Effector memory CD8-positive, alpha-beta T cell (primary cell): ENCODE data around the gene DNER.
"Not testable (repeated sequence)": the region's sequence is repeated elsewhere in the genome, so short reads cannot be mapped to it uniquely, and the experiment has no call there.

Experiments
- ATAC-seq: fragments of 150-1000 bp; cut with Tn5 transposase; replicated peaks from 2 replicates; pipeline ENCODE4 v1.10.0; 2021; ENCODE audit warnings: mild to moderate bottlenecking, moderate library complexity
- DNase-seq, 3 experiments: peaks; one replicate each; pipeline ENCODE4 v3.0.0; 2021
- H3K27ac Mint-ChIP-seq, 2 donors: one replicate each; pipeline ENCODE4 v1.8.0; 2022; ENCODE audit warnings: mild to moderate bottlenecking in 2 of 2, mixed read lengths in 2 of 2, moderate library complexity in 2 of 2
- H3K27me3 Mint-ChIP-seq, 2 donors: one replicate each; pipeline ENCODE4 v1.8.0; 2022; ENCODE audit warnings: mixed read lengths in 2 of 2
- H3K36me3 Mint-ChIP-seq: one replicate; pipeline ENCODE4 v1.8.0; 2022; ENCODE audit warnings: mild to moderate bottlenecking, moderate library complexity, mixed read lengths; ENCODE audit not compliant: insufficient read depth
- H3K4me1 Mint-ChIP-seq, 2 donors: one replicate each; pipeline ENCODE4 v1.8.0; 2022; ENCODE audit warnings: low read depth in 2 of 2, mixed read lengths in 2 of 2
- H3K4me3 Mint-ChIP-seq, 2 donors: one replicate each; pipeline ENCODE4 v1.8.0; 2022; ENCODE audit warnings: mild to moderate bottlenecking in 2 of 2, mixed read lengths in 2 of 2, moderate library complexity in 2 of 2
- H3K9me3 Mint-ChIP-seq, 2 donors: one replicate each; pipeline ENCODE4 v1.8.0; 2022; ENCODE audit warnings: mixed read lengths in 2 of 2
- total RNA-seq, 9 experiments: gene quantifications; one replicate each; lab custom pipeline; 2026; lab: John Stamatoyannopoulos, UW

DNER gene
- 0 to 0.12 (median 0) reads per million in 9 experiments for total RNA-seq

DNA sequence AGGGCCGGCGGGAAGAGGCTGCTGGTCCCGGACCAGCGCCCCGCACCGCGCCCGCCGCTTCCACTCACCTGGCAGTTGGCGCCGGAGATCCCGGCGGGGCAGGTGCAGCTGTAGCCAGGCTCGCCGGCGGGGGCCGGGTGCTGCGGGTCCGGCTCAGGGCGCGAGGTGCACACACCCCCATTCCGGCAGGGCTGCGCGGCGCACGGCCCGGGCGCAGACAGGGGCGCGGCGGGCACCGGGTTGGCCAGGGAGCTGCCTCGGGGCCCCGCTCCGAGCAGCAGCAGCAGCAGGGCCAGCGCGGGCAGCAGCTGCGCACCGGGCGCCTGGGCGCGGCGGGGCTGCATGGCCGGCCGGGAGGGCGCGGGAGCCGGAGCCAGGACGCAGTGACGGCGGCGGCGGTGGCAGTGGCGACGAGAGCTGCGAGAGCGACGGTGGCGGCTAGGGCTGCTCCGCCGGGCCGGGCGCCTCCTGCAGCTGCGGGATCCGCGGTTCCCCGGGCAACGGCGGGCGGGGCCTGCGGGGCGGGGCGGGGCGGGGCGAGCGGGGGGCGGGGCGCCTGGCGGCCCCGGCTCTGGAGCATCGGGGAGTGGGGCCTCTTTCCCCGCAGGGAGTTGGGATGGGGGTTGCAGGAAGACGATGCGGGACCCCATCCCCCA lies at the start of gene DNER:
DNER (minus strand) TSS at position 476 of the 656 bp plus-strand sequence; CDS start at position 344, 132 bp downstream.
- peaks cover 4 to 11% of the 10 kb centered on the region in 2 donors for H3K4me1 Mint-ChIP-seq
- DNase-seq (peak in 1 of 3 experiments; percentile 25), ATAC-seq (peak; percentile 74)
- no peak within 1 kb of the TSS for H3K27ac Mint-ChIP-seq
- H3K9me3 Mint-ChIP-seq = no peaks in the 10 kb centered on the region
- no peaks in the 10 kb centered on the region for H3K36me3 Mint-ChIP-seq
- peak within 1 kb of the TSS; percentile 37 to 60 for H3K4me3 Mint-ChIP-seq
- H3K27me3 Mint-ChIP-seq = peaks cover 72 to 79% of the 10 kb centered on the region in 2 donors

DNA sequence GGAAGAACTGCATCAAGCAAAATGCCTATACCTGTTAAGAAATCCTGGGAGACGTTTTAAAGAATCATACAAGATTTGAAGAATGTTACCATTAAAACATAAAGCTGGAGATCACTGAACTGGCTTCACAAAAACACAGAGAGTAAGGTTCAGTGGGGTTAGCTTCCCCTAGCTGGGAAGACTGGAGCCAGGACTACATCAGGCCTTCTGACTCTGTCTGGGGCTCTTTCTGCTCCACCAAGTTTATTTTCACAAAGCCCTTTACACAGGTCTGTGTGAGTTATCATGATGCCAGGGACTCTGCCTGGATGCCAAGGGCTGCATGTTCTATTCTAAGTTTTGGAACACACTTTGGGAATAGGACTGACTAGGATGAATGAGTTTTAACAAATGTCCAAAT lies 47.3 kb upstream of the DNER start:
- Mint-ChIP-seq H3K27me3 (no peaks in the 10 kb centered on the region), H3K4me3 (no peak overlapping the region), H3K27ac (no peak overlapping the region), H3K9me3 (no peaks in the 10 kb centered on the region), H3K36me3 (peaks cover 28% of the 10 kb centered on the region), H3K4me1 (no peaks in the 10 kb centered on the region)
- DNase-seq = no peak
- no peak for ATAC-seq

DNA sequence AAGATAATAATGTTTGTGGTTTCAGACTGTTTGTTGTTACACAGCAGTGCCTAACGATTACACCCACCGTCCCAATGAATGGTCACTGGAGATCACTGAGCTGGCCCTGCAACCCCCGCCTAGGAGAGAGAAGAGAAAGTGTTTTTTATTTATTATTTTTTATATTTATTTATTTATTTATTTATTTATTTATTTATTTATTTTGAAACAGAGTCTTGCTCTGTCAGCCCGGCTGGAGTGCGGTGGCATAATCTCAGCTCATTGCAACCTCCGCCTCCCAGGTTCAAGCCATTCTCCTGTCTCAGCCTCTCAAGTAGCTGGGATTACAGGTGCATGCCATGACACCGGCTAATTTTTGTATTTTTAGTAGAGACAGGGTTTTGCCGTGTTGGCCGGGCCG lies 43.1 kb upstream of the DNER start:
- ATAC-seq, H3K4me3 Mint-ChIP-seq, H3K4me1 Mint-ChIP-seq, DNase-seq, H3K27ac Mint-ChIP-seq, H3K27me3 Mint-ChIP-seq, H3K36me3 Mint-ChIP-seq, H3K9me3 Mint-ChIP-seq: not testable (repeated sequence)

DNA sequence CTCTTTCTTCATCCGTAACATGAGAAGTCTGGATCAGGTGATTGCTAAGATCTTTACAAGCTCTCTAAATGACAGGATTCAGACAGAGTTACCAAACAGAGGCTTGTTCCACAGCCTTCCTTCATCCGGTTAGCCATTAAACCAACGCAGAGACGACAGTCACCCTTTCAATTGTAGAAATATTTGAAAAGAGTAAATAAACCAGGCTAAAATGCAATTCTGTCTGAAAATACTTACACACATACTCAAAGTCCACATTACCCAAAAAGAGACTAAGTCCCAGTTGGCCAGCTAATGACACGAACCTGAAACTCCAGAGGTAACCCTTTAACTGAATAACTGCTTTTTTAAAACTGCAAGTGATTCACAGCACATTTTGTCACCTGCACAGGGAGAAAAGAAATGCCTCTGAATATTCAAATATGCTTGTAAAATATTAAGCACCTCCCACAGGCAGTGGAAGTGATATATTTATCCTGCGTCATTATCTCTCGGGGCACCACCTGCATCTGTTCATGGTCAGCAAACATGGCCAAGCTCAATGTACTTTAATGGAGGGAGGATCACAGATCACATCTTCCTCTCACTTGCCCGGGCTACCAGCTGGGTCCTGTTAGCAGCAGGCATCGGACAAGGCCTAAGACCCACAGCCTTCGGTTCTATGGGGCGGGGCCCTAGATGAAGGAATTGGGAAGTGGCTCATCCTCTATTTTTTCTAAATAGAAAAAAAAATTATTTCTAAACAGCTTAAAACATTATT lies 38.8 kb upstream of the DNER start:
- ATAC-seq = no peak
- Mint-ChIP-seq H3K4me1 (no peaks in the 10 kb centered on the region), H3K27me3 (no peaks in the 10 kb centered on the region)

GRCh38 chr2:229749779-229750178 lies 35.4 kb upstream of the DNER start:
- no peak overlapping the region for H3K27ac Mint-ChIP-seq
- ATAC-seq = no peak
- DNase-seq = no peak
- no peaks in the 10 kb centered on the region for H3K9me3 Mint-ChIP-seq
- H3K36me3 Mint-ChIP-seq = no peaks in the 10 kb centered on the region
- H3K4me3 Mint-ChIP-seq = no peak overlapping the region
- peaks cover 0 to 4% of the 10 kb centered on the region in 2 donors for H3K27me3 Mint-ChIP-seq
- H3K4me1 Mint-ChIP-seq = no peaks in the 10 kb centered on the region

More for the DNA sequence above, 38.8 kb upstream of the DNER start:
- no peaks in the 10 kb centered on the region for H3K9me3 Mint-ChIP-seq
- no peak overlapping the region for H3K27ac Mint-ChIP-seq
- no peak for DNase-seq
- no peak overlapping the region for H3K4me3 Mint-ChIP-seq
- no peaks in the 10 kb centered on the region for H3K36me3 Mint-ChIP-seq

DNA sequence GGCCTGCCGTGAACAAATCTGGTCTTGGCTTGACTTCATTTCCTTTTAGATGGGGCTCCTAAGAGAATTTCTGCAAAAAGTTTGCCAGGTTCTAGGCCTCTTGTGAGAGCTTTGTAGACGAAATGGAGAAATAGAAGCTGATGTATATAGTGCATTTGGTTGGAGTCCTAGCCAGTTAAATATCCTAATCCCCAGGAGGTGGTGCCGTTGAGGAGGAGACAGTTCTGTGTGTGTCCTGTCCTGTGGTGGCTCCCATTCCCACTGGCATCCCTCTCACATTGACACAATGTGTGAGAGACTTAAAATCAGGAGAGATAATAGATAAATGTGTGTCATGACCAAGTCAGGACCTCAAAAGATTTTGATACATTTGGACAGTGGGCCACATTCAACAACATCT lies 34.6 kb upstream of the DNER start:
- Mint-ChIP-seq H3K4me1 (no peaks in the 10 kb centered on the region), H3K27ac (no peak overlapping the region), H3K36me3 (no peaks in the 10 kb centered on the region), H3K4me3 (no peak overlapping the region), H3K27me3 (peaks cover 0 to 6% of the 10 kb centered on the region in 2 donors), H3K9me3 (no peaks in the 10 kb centered on the region)
- DNase-seq = no peak
- ATAC-seq = no peak

DNA sequence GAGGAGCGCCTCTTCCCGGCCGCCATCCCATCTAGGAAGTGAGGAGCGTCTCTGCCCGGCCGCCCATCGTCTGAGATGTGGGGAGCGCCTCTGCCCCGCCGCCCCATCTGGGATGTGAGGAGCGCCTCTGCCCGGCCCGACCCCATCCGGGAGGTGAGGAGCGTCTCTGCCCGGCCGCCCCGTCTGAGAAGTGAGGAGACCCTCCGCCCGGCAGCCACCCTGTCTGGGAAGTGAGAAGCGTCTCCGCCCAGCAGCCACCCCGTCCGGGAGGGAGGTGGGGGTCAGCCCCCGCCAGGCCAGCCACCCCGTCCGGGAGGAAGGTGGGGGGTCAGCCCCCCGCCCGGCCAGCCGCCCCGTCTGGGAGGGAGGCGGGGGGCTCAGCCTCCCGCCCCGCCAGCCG lies 28.3 kb upstream of the DNER start:
- not testable (repeated sequence) for H3K4me1 Mint-ChIP-seq, H3K4me3 Mint-ChIP-seq, DNase-seq, H3K27me3 Mint-ChIP-seq, H3K27ac Mint-ChIP-seq, H3K36me3 Mint-ChIP-seq, ATAC-seq
- peaks cover 6 to 17% of the 10 kb centered on the region in 2 donors for H3K9me3 Mint-ChIP-seq

- no peak overlapping the region for H3K4me3 Mint-ChIP-seq
- ATAC-seq (no peak), DNase-seq (no peak)
- H3K27ac Mint-ChIP-seq = no peak overlapping the region
- no peaks in the 10 kb centered on the region for H3K4me1 Mint-ChIP-seq
- no peaks in the 10 kb centered on the region for H3K36me3 Mint-ChIP-seq
- H3K9me3 Mint-ChIP-seq = peaks cover 10 to 27% of the 10 kb centered on the region in 2 donors
- peaks cover 0 to 6% of the 10 kb centered on the region in 2 donors for H3K27me3 Mint-ChIP-seq
Measured at GRCh38 chr2:229740279-229740678, 25.9 kb upstream of the DNER start.

GRCh38 chr2:229738024-229738625 lies 23.8 kb upstream of the DNER start:
- H3K4me3 Mint-ChIP-seq = no peak overlapping the region
- H3K9me3 Mint-ChIP-seq = peaks cover 10 to 27% of the 10 kb centered on the region in 2 donors
- no peaks in the 10 kb centered on the region for H3K4me1 Mint-ChIP-seq
- DNase-seq (no peak), ATAC-seq (no peak)
- no peak overlapping the region for H3K27ac Mint-ChIP-seq
- H3K36me3 Mint-ChIP-seq = no peaks in the 10 kb centered on the region
- peaks cover 0 to 4% of the 10 kb centered on the region in 2 donors for H3K27me3 Mint-ChIP-seq

DNA sequence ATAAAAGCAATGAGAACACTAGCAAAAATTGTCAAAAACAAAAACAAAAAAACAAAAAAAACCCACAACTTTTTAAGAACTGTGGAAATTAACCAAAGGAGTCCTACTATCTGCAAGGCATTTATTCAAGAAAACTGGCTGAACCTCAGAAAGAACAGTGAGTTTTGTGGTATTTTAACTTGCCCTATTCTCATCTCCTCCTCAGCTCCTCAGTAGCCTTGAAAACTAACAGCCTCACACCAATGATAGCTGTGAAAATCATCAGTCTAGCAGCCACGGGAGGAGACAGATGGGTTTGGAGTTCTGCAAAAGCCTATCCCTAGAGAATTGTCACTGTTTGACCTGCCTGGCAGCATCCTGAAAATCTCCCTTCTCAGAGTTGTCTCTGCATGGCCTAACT lies 20.1 kb upstream of the DNER start:
- no peak overlapping the region for H3K27ac Mint-ChIP-seq
- H3K4me1 Mint-ChIP-seq = no peaks in the 10 kb centered on the region
- no peak overlapping the region for H3K4me3 Mint-ChIP-seq
- no peak for DNase-seq
- no peaks in the 10 kb centered on the region for H3K36me3 Mint-ChIP-seq
- H3K9me3 Mint-ChIP-seq = peaks cover 10 to 27% of the 10 kb centered on the region in 2 donors
- ATAC-seq = no peak
- H3K27me3 Mint-ChIP-seq = peaks cover 0 to 7% of the 10 kb centered on the region in 2 donors

- Mint-ChIP-seq H3K27ac (no peak overlapping the region), H3K4me3 (no peak overlapping the region), H3K36me3 (no peaks in the 10 kb centered on the region), H3K9me3 (peaks cover 6 to 20% of the 10 kb centered on the region in 2 donors), H3K4me1 (no peaks in the 10 kb centered on the region), H3K27me3 (peaks cover 0 to 7% of the 10 kb centered on the region in 2 donors)
- DNase-seq = no peak
- no peak for ATAC-seq
Measured at GRCh38 chr2:229733611-229734245, 19.4 kb upstream of the DNER start.

DNA sequence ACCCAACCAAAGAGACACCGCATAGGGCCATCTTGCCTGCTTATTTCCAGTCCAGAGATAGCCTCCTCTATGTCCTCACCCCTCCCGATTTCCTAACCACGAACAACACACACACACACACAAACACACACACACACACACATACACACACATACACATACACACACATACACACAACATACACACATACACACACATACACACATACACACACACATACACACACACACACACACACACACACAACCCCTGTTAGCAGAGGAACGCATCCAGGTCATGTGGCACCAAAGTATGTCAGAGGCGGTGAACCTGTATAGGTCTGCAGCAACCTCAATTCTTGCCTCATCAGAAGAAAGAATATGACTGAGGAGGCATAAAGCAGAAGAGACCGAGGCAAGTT lies 18.5 kb upstream of the DNER start:
- ATAC-seq (no peak), DNase-seq (no peak)
- Mint-ChIP-seq H3K27me3 (peaks cover 0 to 7% of the 10 kb centered on the region in 2 donors), H3K27ac (no peak overlapping the region), H3K4me1 (no peaks in the 10 kb centered on the region), H3K9me3 (peaks cover 5 to 12% of the 10 kb centered on the region in 2 donors), H3K4me3 (no peak overlapping the region), H3K36me3 (no peaks in the 10 kb centered on the region)

- ATAC-seq (no peak), DNase-seq (no peak)
- no peaks in the 10 kb centered on the region for H3K4me1 Mint-ChIP-seq
- no peak overlapping the region for H3K4me3 Mint-ChIP-seq
- H3K27me3 Mint-ChIP-seq = peaks cover 0 to 7% of the 10 kb centered on the region in 2 donors
- no peaks in the 10 kb centered on the region for H3K36me3 Mint-ChIP-seq
- H3K27ac Mint-ChIP-seq = no peak overlapping the region
- H3K9me3 Mint-ChIP-seq = peaks cover 2% of the 10 kb centered on the region in 2 donors
Measured at GRCh38 chr2:229731916-229732315, 17.6 kb upstream of the DNER start.
